ENCODE results near the gene CCL18. TPM values are rescaled to one million over a fixed set of nuclear protein-coding genes. Genes with fewer than 3 reads are reported as not detected.
A peak's percentile ranks its signal among the peaks of the same experiment; 100 is the strongest.
"Not testable (repeated sequence)": the region's sequence is repeated elsewhere in the genome, so short reads cannot be mapped to it uniquely, and the experiment has no call there.

CCL18 gene
- total RNA-seq, 1 donor from 2014 or later: 146 TPM

DNA sequence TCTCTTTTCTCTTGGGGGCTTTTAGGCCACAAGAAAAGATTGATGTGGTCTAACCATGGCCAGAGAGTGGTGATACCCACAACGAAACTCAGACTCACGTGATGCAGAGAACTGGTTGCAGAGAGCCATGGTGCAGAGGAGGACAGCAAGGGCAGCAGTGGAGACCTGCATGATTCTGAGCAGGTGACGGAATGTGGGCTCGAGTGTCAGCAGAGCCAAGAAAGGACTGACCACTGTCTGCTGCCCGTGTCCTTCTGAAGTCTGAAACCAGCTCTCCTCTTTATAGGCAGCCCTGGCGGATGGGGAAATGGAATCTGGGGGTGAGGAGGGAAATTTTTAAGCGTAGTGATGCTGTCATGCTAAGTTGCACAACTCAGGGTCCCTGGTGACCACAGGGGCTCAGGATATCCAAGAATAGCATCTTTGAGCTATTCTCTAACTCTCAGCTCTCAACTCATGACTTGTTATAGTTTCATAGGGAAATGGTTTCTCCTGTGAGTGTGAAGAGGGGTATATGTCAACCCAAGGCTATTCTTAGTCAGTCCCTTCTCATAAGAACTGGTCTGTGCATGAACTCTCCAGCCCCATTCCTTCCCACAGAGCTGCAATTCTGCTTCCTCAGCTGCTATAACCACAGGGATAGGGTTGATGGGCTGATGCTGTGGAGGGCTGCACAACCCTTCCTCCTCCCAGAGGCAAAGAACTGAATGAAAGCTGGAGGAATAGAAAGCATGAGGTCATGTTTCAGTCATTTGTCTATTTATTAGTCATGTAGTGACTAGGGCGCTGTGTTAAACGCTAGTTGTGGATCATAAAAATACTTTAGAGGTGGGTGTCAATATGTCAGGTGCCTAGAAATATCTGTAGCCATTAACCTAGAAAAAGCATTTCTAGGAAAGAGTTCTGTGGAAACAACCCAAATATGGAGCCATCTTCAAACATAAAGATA is 26.1 kb downstream of the CCL18 start, which contains the start of gene CCL3:
CCL3 (minus strand) TSS at position 256 of the 949 bp plus-strand sequence; CDS start at position 171, 85 bp downstream.
- intact Hi-C loops (cut with DNase I): no loop called here
- no peak for TF ChIP-seq CTCF (IDR thresholded peaks at IDR 0.05)
- H3K4me3 ChIP-seq: no peak within 1 kb of the TSS
- H3K36me3 ChIP-seq: no peaks in the 10 kb centered on the region
- no peak for DNase-seq
- no peak within 1 kb of the TSS for H3K27ac ChIP-seq
- H3K9me3 ChIP-seq: no peaks in the 10 kb centered on the region
- peak; percentile 35 to 66 for ATAC-seq
- no peaks in the 10 kb centered on the region for H3K27me3 ChIP-seq (ENCODE audit: low read depth)
- no peaks in the 10 kb centered on the region for H3K4me1 ChIP-seq

- no peaks in the 10 kb centered on the region for H3K4me1 ChIP-seq
- H3K4me3 ChIP-seq: no peak overlapping the region
- DNase-seq (no peak), ATAC-seq (no peak)
- H3K36me3 ChIP-seq: no peaks in the 10 kb centered on the region
- no peak overlapping the region for H3K27ac ChIP-seq
- H3K9me3 ChIP-seq: no peaks in the 10 kb centered on the region
- intact Hi-C loops (cut with DNase I): no loop called here
- no peaks in the 10 kb centered on the region for H3K27me3 ChIP-seq (ENCODE audit: low read depth)
- TF ChIP-seq CTCF (IDR thresholded peaks at IDR 0.05): no peak
Measured at GRCh38 chr17:36092230-36092629, 28.2 kb downstream of the CCL18 start.

- H3K4me1 ChIP-seq; H3K27me3 ChIP-seq (ENCODE audit: low read depth); H3K36me3 ChIP-seq; ATAC-seq; DNase-seq; intact Hi-C loops (cut with DNase I); H3K4me3 ChIP-seq; H3K27ac ChIP-seq; H3K9me3 ChIP-seq: not testable (repeated sequence)
Measured at GRCh38 chr17:36092715-36093114, 28.6 kb downstream of the CCL18 start.

- H3K36me3 ChIP-seq: no peaks in the 10 kb centered on the region
- H3K27me3 ChIP-seq (ENCODE audit: low read depth): no peaks in the 10 kb centered on the region
- intact Hi-C loops (cut with DNase I): no loop called here
Measured at GRCh38 chr17:36094232-36094631, 30.2 kb downstream of the CCL18 start.

GRCh38 chr17:36094746-36095145 is 30.7 kb downstream of the CCL18 start:
- Histone ChIP-seq H3K4me1 (no peaks in the 10 kb centered on the region), H3K27me3 (ENCODE audit: low read depth) (no peaks in the 10 kb centered on the region), H3K36me3 (no peaks in the 10 kb centered on the region), H3K27ac (no peak overlapping the region), H3K9me3 (no peaks in the 10 kb centered on the region), H3K4me3 (no peak overlapping the region)
- DNase-seq (no peak), ATAC-seq (no peak)
- intact Hi-C loops (cut with DNase I): no loop called here
- TF ChIP-seq CTCF (IDR thresholded peaks at IDR 0.05): no peak

More at GRCh38 chr17:36094232-36094631, 30.2 kb downstream of the CCL18 start:
- no peak for ATAC-seq
- Histone ChIP-seq H3K27ac (no peak overlapping the region), H3K4me3 (no peak overlapping the region), H3K9me3 (no peaks in the 10 kb centered on the region), H3K4me1 (no peaks in the 10 kb centered on the region)
- TF ChIP-seq CTCF (IDR thresholded peaks at IDR 0.05): no peak
- no peak for DNase-seq

GRCh38 chr17:36095992-36096391 is 31.9 kb downstream of the CCL18 start:
- TF ChIP-seq CTCF (IDR thresholded peaks at IDR 0.05): no peak
- DNase-seq (no peak), ATAC-seq (no peak)
- no peak overlapping the region for H3K4me3 ChIP-seq
- H3K27ac ChIP-seq: no peak overlapping the region
- H3K36me3 ChIP-seq: no peaks in the 10 kb centered on the region
- no peaks in the 10 kb centered on the region for H3K9me3 ChIP-seq
- intact Hi-C loops (cut with DNase I): no loop called here
- no peaks in the 10 kb centered on the region for H3K4me1 ChIP-seq
- H3K27me3 ChIP-seq (ENCODE audit: low read depth): no peaks in the 10 kb centered on the region

- H3K36me3 ChIP-seq; DNase-seq; H3K4me1 ChIP-seq; H3K4me3 ChIP-seq; ATAC-seq; H3K27ac ChIP-seq; intact Hi-C loops (cut with DNase I); H3K27me3 ChIP-seq (ENCODE audit: low read depth); H3K9me3 ChIP-seq: not testable (repeated sequence)
Measured at GRCh38 chr17:36099004-36099403, 34.9 kb downstream of the CCL18 start.

- H3K27me3 ChIP-seq (ENCODE audit: low read depth); H3K4me1 ChIP-seq; H3K36me3 ChIP-seq; intact Hi-C loops (cut with DNase I); DNase-seq; H3K27ac ChIP-seq; H3K9me3 ChIP-seq: not testable (repeated sequence)
- peak within 1 kb of the TSS; percentile 14 for H3K4me3 ChIP-seq
- ATAC-seq: peak; percentile 83
Measured at GRCh38 chr17:36103401-36103975, 39.4 kb downstream of the CCL18 start, which contains the start of gene CCL4. TSS of gene CCL4 (plus strand) at chr17:36103827. CDS start at chr17:36103906, 79 bp downstream.

Data from lower lobe of right lung (tissue), 2 donors.